Measurements from ENCODE around the gene ASPSCR1.
A peak's percentile ranks its signal among the peaks of the same experiment; 100 is the strongest.

GRCh38 chr17:81991684-81992305, 14.4 kb downstream of the ASPSCR1 start:
- TF ChIP-seq CTCF (IDR thresholded peaks at IDR 0.05 in 4 of 5, conservative IDR thresholded peaks at IDR 0.05 in 1 of 5) (peak in 1 of 5 experiments; percentile 20), POLR2A (IDR thresholded peaks at IDR 0.05) (peak; percentile 29 to 37)
